Ishikawa (cell line): ENCODE results near the gene HS6ST1.

Experiments
- CEBPB ChIP-seq: IDR thresholded peaks from 2 replicates; pipeline ENCODE4 v1.6.1; 2012
- CREB1 ChIP-seq: IDR thresholded peaks from 2 replicates; pipeline ENCODE4 v1.6.1; 2012; ENCODE audit warnings: low read depth
- EGR1 ChIP-seq: IDR thresholded peaks from 2 replicates; pipeline ENCODE4 v1.6.1; 2012
- EP300 ChIP-seq: IDR thresholded peaks from 2 replicates; pipeline ENCODE4 v1.6.1; 2012; ENCODE audit warnings: borderline replicate concordance
- FOXM1 ChIP-seq: IDR thresholded peaks from 2 replicates; pipeline ENCODE4 v1.6.1; 2012; ENCODE audit warnings: low read depth, borderline replicate concordance
- MAX ChIP-seq: IDR thresholded peaks from 2 replicates; pipeline ENCODE4 v1.6.1; 2012
- NFIC ChIP-seq: IDR thresholded peaks from 2 replicates; pipeline ENCODE4 v1.6.1; 2012
- RAD21 ChIP-seq: IDR thresholded peaks from 2 replicates; pipeline ENCODE4 v1.6.1; 2012; ENCODE audit warnings: low read depth
- REST ChIP-seq: IDR thresholded peaks from 2 replicates; pipeline ENCODE4 v1.6.1; 2012; ENCODE audit warnings: low read depth, mild to moderate bottlenecking
- TAF1 ChIP-seq: IDR thresholded peaks from 2 replicates; pipeline ENCODE4 v1.6.1; 2012; ENCODE audit warnings: low read depth, mild to moderate bottlenecking
- TEAD4 ChIP-seq: IDR thresholded peaks from 2 replicates; pipeline ENCODE4 v1.6.1; 2012
- USF1 ChIP-seq: IDR thresholded peaks from 2 replicates; pipeline ENCODE4 v1.6.1; 2012
- YY1 ChIP-seq: IDR thresholded peaks from 2 replicates; pipeline ENCODE4 v1.6.1; 2012; ENCODE audit warnings: low read depth
- ZBTB7A ChIP-seq: IDR thresholded peaks from 2 replicates; pipeline ENCODE4 v1.6.1; 2012; ENCODE audit warnings: low read depth

Gene HS6ST1

DNA sequence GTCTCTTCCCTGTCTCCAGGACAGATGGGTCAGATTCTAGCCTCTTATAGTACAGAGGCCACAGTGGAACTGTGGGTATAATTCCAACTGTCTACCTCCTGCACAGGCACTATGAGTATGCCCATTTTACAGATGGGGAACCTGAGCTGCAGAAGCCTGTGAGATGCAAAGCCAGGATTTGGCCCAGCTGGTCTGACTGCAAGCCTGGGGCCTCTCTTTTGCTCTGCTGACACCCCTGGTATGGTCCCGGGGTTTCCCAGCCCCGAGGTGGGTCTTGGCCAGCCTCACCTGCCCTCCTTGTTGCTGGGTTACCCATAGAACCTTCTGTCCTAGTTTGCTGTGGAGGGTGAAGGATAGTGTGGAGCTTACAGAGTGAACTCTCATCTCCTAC, 9.8 kb downstream of the HS6ST1 start:
- no peak for TF ChIP-seq CREB1
- TF ChIP-seq NFIC, result no peak
- no peak for TF ChIP-seq REST
- TF ChIP-seq ZBTB7A, result no peak
- no peak for TF ChIP-seq RAD21
- TF ChIP-seq EGR1, result no peak
- TF ChIP-seq EP300, result no peak
- TF ChIP-seq TEAD4, result no peak
- no peak for TF ChIP-seq MAX
- no peak for TF ChIP-seq FOXM1
- no peak for TF ChIP-seq YY1
- TF ChIP-seq CEBPB, result no peak
- no peak for TF ChIP-seq USF1

- TF ChIP-seq RAD21 (no peak), EP300 (no peak), TAF1 (no peak), MAX (no peak), REST (no peak), USF1 (no peak), ZBTB7A (no peak)
Measured at GRCh38 chr2:128308284-128308731, 10.4 kb downstream of the HS6ST1 start.

DNA sequence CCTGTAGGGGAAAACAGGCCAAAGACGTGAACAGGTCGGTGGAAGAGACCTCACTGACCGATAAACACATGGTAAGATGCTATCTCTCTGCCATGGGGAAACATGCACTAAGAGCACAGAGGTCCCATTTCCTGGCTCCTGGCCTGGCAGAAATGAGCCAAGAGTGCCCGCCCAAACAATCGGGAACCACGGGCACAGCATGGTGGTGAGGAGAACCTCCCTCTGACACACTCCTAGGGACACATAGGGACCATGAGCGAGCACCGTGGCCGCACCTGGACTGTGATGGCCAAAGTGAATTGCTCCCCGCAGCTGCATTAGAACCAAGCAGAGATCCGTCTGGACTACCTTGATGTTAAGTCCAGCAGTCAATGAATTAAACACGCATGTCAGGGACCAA, 11.1 kb downstream of the HS6ST1 start:
- TF ChIP-seq TAF1 (no peak), NFIC (0 out of 2 replicates have a peak, but pooled peaks have one; percentile 29), TEAD4 (no peak)

GRCh38 chr2:128306931-128307460, 11.7 kb downstream of the HS6ST1 start:
- no peak for TF ChIP-seq RAD21
- TF ChIP-seq TAF1, result no peak
- TF ChIP-seq CREB1, result no peak
- no peak for TF ChIP-seq FOXM1
- no peak for TF ChIP-seq CEBPB
- no peak for TF ChIP-seq ZBTB7A

DNA sequence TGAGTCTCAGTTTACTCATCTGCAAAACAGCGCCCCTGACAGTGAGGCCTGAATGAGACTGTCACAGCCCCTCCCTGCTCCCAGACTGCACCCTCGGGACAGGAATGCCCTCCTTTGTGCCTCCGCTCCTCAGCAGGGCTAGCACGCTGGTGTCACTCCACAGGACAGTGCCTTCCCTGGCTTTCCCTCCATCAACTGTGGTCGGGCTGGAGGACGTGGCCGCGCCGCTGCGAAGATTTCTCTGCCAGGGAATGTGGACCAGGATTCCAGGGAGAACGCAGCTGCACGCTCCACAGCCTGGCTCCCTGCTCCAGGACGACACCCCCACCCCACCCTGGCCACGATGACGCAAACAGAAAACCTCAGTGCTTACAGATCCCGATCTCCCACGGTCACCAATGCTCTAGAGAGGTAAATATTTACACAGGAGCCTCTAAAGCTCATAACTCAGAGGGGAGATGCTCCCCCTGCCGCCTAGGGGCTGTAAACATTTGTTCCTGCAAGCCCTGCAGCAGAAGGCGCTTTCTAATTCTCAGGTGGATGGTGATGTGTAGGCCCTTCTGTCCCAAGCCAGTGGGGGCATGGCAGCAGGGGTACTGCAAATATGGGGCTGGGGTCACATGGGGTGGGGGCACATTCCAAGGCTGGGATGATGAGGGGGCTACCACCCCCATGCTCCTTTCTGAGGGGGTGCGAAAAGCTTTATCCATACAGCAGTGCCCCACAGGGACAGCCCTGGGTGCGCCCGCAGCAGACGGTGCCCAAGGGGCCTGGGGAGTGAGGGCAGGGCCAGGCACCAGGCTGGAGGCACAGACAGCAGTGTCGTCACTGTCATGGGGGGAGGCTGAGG, 12.4 kb downstream of the HS6ST1 start:
- TF ChIP-seq USF1 (no peak), FOXM1 (no peak), TAF1 (no peak), CEBPB (no peak), REST (no peak), RAD21 (no peak), CREB1 (no peak), TEAD4 (no peak), MAX (no peak), YY1 (no peak), ZBTB7A (no peak)
